SK-N-SH treated with all-trans-retinoic acid at 6 μM for 48 hours (cell line): ENCODE measurements around the gene TWIST1.

Experiments used
- ATAC-seq: fragments of 200-7000 bp; cut with Tn5 transposase; 3 replicates; pipeline ENCODE4 v1.9.1; 2020; ENCODE audit warnings: mild to moderate bottlenecking, moderate library complexity
- ARNTL ChIP-seq: fragments of 450-650 bp; formaldehyde crosslinking; IDR thresholded peaks from 2 replicates; pipeline ENCODE4 v1.5.0; 2020; ENCODE audit warnings: low read depth, mild to moderate bottlenecking, moderate library complexity, borderline replicate concordance
- BACH2 ChIP-seq: fragments of 250-450 bp; sonication (Bioruptor Pico); IDR thresholded peaks from 2 replicates; pipeline ENCODE4 v1.9.0; 2021; ENCODE audit warnings: mild to moderate bottlenecking, borderline replicate concordance
- CREB5 ChIP-seq: fragments of 250-450 bp; sonication (Bioruptor Pico); IDR thresholded peaks from 2 replicates; pipeline ENCODE4 v1.5.1; 2020; ENCODE audit warnings: low read depth, mild to moderate bottlenecking, moderate library complexity
- CSDC2 ChIP-seq: fragments of 250-450 bp; sonication (Bioruptor Pico); IDR thresholded peaks from 2 replicates; pipeline ENCODE4 v1.5.0; 2020; ENCODE audit warnings: mild to moderate bottlenecking, moderate library complexity
- CSRNP3 ChIP-seq: fragments of 250-450 bp; sonication (Bioruptor Pico); IDR thresholded peaks from 2 replicates; pipeline ENCODE4 v1.5.1; 2021; ENCODE audit warnings: mild to moderate bottlenecking, moderate library complexity
- ESRRG ChIP-seq: fragments of 250-450 bp; sonication (Bioruptor Pico); IDR thresholded peaks from 2 replicates; pipeline ENCODE4 v1.6.1; 2021; ENCODE audit warnings: mild to moderate bottlenecking
- ISL1 ChIP-seq: fragments of 250-450 bp; sonication (Bioruptor Pico); IDR thresholded peaks from 2 replicates; pipeline ENCODE4 v2.1.2; 2022; ENCODE audit warnings: mild to moderate bottlenecking, moderate library complexity
- OSR1 ChIP-seq: fragments of 250-450 bp; sonication (Bioruptor Pico); IDR thresholded peaks from 2 replicates; pipeline ENCODE4 v1.8.0; 2022; ENCODE audit warnings: moderate library complexity, mild to moderate bottlenecking, inconsistent platforms
- PATZ1 ChIP-seq: fragments of 250-450 bp; sonication (Bioruptor Pico); IDR thresholded peaks from 2 replicates; pipeline ENCODE4 v1.8.0; 2020; ENCODE audit warnings: mild to moderate bottlenecking, moderate library complexity, borderline replicate concordance
- POU6F1 ChIP-seq: fragments of 250-450 bp; sonication (Bioruptor Pico); IDR thresholded peaks from 2 replicates; pipeline ENCODE4 v1.8.0; 2021; ENCODE audit warnings: low read depth, mild to moderate bottlenecking, moderate library complexity, borderline replicate concordance
- PPARA ChIP-seq: fragments of 250-450 bp; sonication (Bioruptor Pico); IDR thresholded peaks from 2 replicates; pipeline ENCODE4 v1.5.0; 2020; ENCODE audit warnings: mild to moderate bottlenecking, borderline replicate concordance
- SNAI2 ChIP-seq: fragments of 250-450 bp; sonication (Bioruptor Pico); IDR thresholded peaks from 2 replicates; pipeline ENCODE4 v1.5.0; 2020; ENCODE audit warnings: mild to moderate bottlenecking, moderate library complexity
- TCF4 ChIP-seq: fragments of 250-450 bp; sonication (Bioruptor Pico); IDR thresholded peaks from 2 replicates; pipeline ENCODE4 v1.8.0; 2021; ENCODE audit warnings: mild to moderate bottlenecking, moderate library complexity, borderline replicate concordance
- TOX ChIP-seq: fragments of 250-450 bp; sonication (Bioruptor Pico); IDR thresholded peaks from 2 replicates; pipeline ENCODE4 v1.8.0; 2021; ENCODE audit warnings: mild to moderate bottlenecking, moderate library complexity, borderline replicate concordance
- TSHZ2 ChIP-seq: fragments of 250-450 bp; sonication (Bioruptor Pico); IDR thresholded peaks from 2 replicates; pipeline ENCODE4 v1.5.0; 2020; ENCODE audit warnings: mild to moderate bottlenecking, moderate library complexity
- ZC3H10 ChIP-seq: fragments of 250-450 bp; sonication (Bioruptor Pico); IDR thresholded peaks from 2 replicates; pipeline ENCODE4 v1.5.1; 2021; ENCODE audit warnings: mild to moderate bottlenecking, moderate library complexity
- ZFP30 ChIP-seq: fragments of 450-650 bp; formaldehyde crosslinking; IDR thresholded peaks from 2 replicates; pipeline ENCODE4 v1.5.0; 2022; ENCODE audit warnings: mild to moderate bottlenecking, moderate library complexity
- ZNF565 ChIP-seq: fragments of 450-650 bp; formaldehyde crosslinking; conservative IDR thresholded peaks from 2 replicates; pipeline ENCODE4 v1.5.0; 2020; ENCODE audit warnings: low read depth, mild to moderate bottlenecking, moderate library complexity
- ZNF70 ChIP-seq: fragments of 450-650 bp; formaldehyde crosslinking; IDR thresholded peaks from 2 replicates; pipeline ENCODE4 v1.5.0; 2020; ENCODE audit warnings: mild to moderate bottlenecking, moderate library complexity
- ZNF8 ChIP-seq: fragments of 450-650 bp; formaldehyde crosslinking; IDR thresholded peaks from 2 replicates; pipeline ENCODE4 v1.5.0; 2020; ENCODE audit warnings: mild to moderate bottlenecking, moderate library complexity

Gene TWIST1

GRCh38 chr7:19146699-19147098, 29.3 kb upstream of the TWIST1 start (continued):
- TF ChIP-seq POU6F1 (no peak), ESRRG (CRISPR knock-in tag) (no peak), BACH2 (no peak), TSHZ2 (CRISPR knock-in tag) (no peak), ZFP30 (CRISPR knock-in tag) (no peak)

- no peak for ATAC-seq
- TF ChIP-seq CSRNP3 = no peak
- TF ChIP-seq ZNF565 (CRISPR knock-in tag) = no peak
- TF ChIP-seq SNAI2 (CRISPR knock-in tag) = no peak
- TF ChIP-seq ARNTL (CRISPR knock-in tag) = no peak
- TF ChIP-seq ISL1 (CRISPR knock-in tag) = no peak
Measured at GRCh38 chr7:19145434-19146115, 28.1 kb upstream of the TWIST1 start.

GRCh38 chr7:19144661-19145433, 27.4 kb upstream of the TWIST1 start, which contains the start of gene FERD3L:
TSS of gene FERD3L (minus strand) at chr7:19145421. CDS start at chr7:19145362, 59 bp downstream.
- ATAC-seq = no peak
- TF ChIP-seq PPARA (CRISPR knock-in tag) (no peak), BACH2 (no peak), ZNF70 (no peak), SNAI2 (CRISPR knock-in tag) (no peak), ZNF565 (CRISPR knock-in tag) (no peak), POU6F1 (no peak), PATZ1 (CRISPR knock-in tag) (no peak), ZC3H10 (CRISPR knock-in tag) (no peak), CSDC2 (CRISPR knock-in tag) (no peak), ESRRG (CRISPR knock-in tag) (no peak), OSR1 (CRISPR knock-in tag) (no peak), TOX (CRISPR knock-in tag) (no peak), CREB5 (CRISPR knock-in tag) (no peak), ZFP30 (CRISPR knock-in tag) (no peak), ISL1 (CRISPR knock-in tag) (no peak), TSHZ2 (CRISPR knock-in tag) (no peak), ZNF8 (CRISPR knock-in tag) (no peak), TCF4 (CRISPR knock-in tag) (no peak)
